ENCODE data around the gene SHKBP1. TPM values are rescaled to one million over a fixed set of nuclear protein-coding genes. Genes with fewer than 3 reads are reported as not detected.
A peak's percentile ranks its signal among the peaks of the same experiment; 100 is the strongest.

The SHKBP1 gene
- 51.6 TPM for total RNA-seq

GRCh38 chr19:40576585-40577451 lies at the start of gene SHKBP1:
TSS of gene SHKBP1 (plus strand) at chr19:40576873. CDS start at chr19:40576900, 27 bp downstream.
- DNase-seq (ENCODE audit: extremely low spot score in 2 of 2): no peak
- peaks cover 22% of the 10 kb centered on the region for H3K4me1 ChIP-seq
- peaks cover 0 to 16% of the 10 kb centered on the region in 2 donors for H3K36me3 ChIP-seq
- H3K27me3 ChIP-seq: no peaks in the 10 kb centered on the region
- H3K9me3 ChIP-seq: no peaks in the 10 kb centered on the region
- intact Hi-C loops (cut with DNase I): no loop called here
- peak within 1 kb of the TSS; percentile 68 to 78 for H3K4me3 ChIP-seq
- peak within 1 kb of the TSS; percentile 68 for H3K27ac ChIP-seq
- peak; percentile 83 to 85 for TF ChIP-seq POLR2AphosphoS5 (IDR thresholded peaks at IDR 0.05; ENCODE audit: insufficient read depth in 1 of 2, low read depth in 1 of 2)
- TF ChIP-seq CTCF (IDR thresholded peaks at IDR 0.05): no peak

- Histone ChIP-seq H3K4me1 (peaks cover 8% of the 10 kb centered on the region), H3K36me3 (no peaks in the 10 kb centered on the region), H3K27ac (no peak overlapping the region), H3K4me3 (no peak overlapping the region), H3K9me3 (no peaks in the 10 kb centered on the region), H3K27me3 (no peaks in the 10 kb centered on the region)
- TF ChIP-seq POLR2A (IDR thresholded peaks at IDR 0.05) (no peak), POLR2AphosphoS5 (IDR thresholded peaks at IDR 0.05; ENCODE audit: insufficient read depth in 1 of 2, low read depth in 1 of 2) (no peak), CTCF (IDR thresholded peaks at IDR 0.05) (no peak)
- intact Hi-C loops (cut with DNase I): no loop called here
- DNase-seq (ENCODE audit: extremely low spot score in 2 of 2): no peak
These were observed 48.6 kb upstream of the SHKBP1 start for GRCh38 chr19:40528078-40528477.

GRCh38 chr19:40528533-40529092 lies 48.1 kb upstream of the SHKBP1 start:
- H3K27me3 ChIP-seq: no peaks in the 10 kb centered on the region
- TF ChIP-seq POLR2A (IDR thresholded peaks at IDR 0.05) (no peak), POLR2AphosphoS5 (IDR thresholded peaks at IDR 0.05; ENCODE audit: insufficient read depth in 1 of 2, low read depth in 1 of 2) (no peak), CTCF (IDR thresholded peaks at IDR 0.05) (no peak)
- no peaks in the 10 kb centered on the region for H3K36me3 ChIP-seq
- H3K27ac ChIP-seq: no peak overlapping the region
- H3K9me3 ChIP-seq: no peaks in the 10 kb centered on the region
- peak overlapping the region in 1 of 2 donors; percentile 63 for H3K4me3 ChIP-seq
- intact Hi-C loops (cut with DNase I): no loop called here
- DNase-seq (ENCODE audit: extremely low spot score in 2 of 2): no peak
- peaks cover 8% of the 10 kb centered on the region for H3K4me1 ChIP-seq

GRCh38 chr19:40529093-40529954 lies 47.3 kb upstream of the SHKBP1 start:
- Histone ChIP-seq H3K4me3 (peak overlapping the region; percentile 48 to 63), H3K9me3 (no peaks in the 10 kb centered on the region), H3K4me1 (peaks cover 8% of the 10 kb centered on the region), H3K36me3 (no peaks in the 10 kb centered on the region), H3K27ac (peak overlapping the region; percentile 68), H3K27me3 (no peaks in the 10 kb centered on the region)
- DNase-seq (ENCODE audit: extremely low spot score in 2 of 2): no peak
- intact Hi-C loops (cut with DNase I): no loop called here
- TF ChIP-seq POLR2AphosphoS5 (IDR thresholded peaks at IDR 0.05; ENCODE audit: insufficient read depth in 1 of 2, low read depth in 1 of 2) (peak in 1 of 2 donors; percentile 67), CTCF (IDR thresholded peaks at IDR 0.05) (peak; percentile 90 to 97 (median 95)), POLR2A (IDR thresholded peaks at IDR 0.05) (peak in 1 of 2 donors; percentile 4)
